ENCODE measurements around the gene PCDHGC3.

Gene PCDHGC3

DNA sequence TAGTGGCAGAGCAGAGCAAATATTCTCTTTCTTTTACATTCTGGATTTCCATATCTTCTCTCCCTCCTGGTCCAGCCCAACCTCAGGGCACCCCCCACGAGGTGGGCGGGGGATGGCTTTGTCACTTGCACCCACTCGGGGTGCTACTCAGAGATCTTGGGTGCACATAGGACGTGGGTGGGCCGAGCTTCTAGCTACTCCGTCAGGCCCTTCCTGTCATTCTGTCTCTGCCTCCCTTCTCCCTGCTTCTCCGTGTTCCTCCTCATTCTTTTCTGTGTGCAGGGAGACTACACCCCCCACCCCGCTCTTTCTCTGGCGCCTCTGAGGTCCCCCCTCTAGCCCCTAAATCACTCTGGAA is 32.7 kb downstream of the PCDHGC3 start:
- no peak for DNase-seq (ENCODE audit: low read depth in 2 of 2)

GRCh38 chr5:141508798-141509611 is 33.2 kb downstream of the PCDHGC3 start:
- no peak for DNase-seq (ENCODE audit: low read depth in 2 of 2)

DNA sequence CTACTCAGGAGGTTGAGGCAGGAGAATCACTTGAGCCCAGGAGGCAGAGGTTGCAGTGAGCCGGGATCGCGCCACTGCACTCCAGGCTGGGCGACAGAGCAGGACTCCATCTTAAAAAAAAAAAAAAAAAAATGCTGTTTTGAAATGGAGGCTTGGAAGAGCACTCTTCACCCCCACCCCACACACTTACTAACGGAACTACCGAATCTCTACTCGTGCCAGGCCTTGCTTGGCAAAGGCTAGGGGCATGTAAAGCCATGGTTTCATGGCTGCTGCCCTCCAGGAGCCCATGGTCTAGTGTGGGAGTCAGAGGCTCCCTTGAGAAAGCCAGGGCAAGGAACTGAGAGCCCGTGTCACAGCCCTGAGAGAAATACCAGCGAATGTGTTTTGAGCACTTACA is 34.4 kb downstream of the PCDHGC3 start:
- no peak for DNase-seq (ENCODE audit: low read depth in 2 of 2)

- DNase-seq (ENCODE audit: low read depth in 2 of 2) = no peak
Measured at GRCh38 chr5:141510850-141511601, 35.3 kb downstream of the PCDHGC3 start.

- no peak for DNase-seq (ENCODE audit: low read depth in 2 of 2)
Measured at GRCh38 chr5:141511771-141512325, 36.1 kb downstream of the PCDHGC3 start.

DNA sequence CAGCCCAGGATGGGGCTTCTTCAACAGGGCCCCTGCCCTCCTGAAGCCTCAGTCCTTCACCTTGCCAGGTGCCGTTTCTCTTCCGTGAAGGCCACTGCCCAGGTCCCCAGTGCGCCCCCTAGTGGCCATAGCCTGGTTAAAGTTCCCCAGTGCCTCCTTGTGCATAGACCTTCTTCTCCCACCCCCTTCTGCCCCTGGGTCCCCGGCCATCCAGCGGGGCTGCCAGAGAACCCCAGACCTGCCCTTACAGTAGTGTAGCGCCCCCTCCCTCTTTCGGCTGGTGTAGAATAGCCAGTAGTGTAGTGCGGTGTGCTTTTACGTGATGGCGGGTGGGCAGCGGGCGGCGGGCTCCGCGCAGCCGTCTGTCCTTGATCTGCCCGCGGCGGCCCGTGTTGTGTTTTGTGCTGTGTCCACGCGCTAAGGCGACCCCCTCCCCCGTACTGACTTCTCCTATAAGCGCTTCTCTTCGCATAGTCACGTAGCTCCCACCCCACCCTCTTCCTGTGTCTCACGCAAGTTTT is 36.7 kb downstream of the PCDHGC3 start:
- DNase-seq (ENCODE audit: low read depth in 2 of 2) = peak; percentile 77 to 84

GRCh38 chr5:141512911-141513626 is 37.3 kb downstream of the PCDHGC3 start:
- peak in 1 of 2 donors; percentile 24 for DNase-seq (ENCODE audit: low read depth in 2 of 2)

DNA sequence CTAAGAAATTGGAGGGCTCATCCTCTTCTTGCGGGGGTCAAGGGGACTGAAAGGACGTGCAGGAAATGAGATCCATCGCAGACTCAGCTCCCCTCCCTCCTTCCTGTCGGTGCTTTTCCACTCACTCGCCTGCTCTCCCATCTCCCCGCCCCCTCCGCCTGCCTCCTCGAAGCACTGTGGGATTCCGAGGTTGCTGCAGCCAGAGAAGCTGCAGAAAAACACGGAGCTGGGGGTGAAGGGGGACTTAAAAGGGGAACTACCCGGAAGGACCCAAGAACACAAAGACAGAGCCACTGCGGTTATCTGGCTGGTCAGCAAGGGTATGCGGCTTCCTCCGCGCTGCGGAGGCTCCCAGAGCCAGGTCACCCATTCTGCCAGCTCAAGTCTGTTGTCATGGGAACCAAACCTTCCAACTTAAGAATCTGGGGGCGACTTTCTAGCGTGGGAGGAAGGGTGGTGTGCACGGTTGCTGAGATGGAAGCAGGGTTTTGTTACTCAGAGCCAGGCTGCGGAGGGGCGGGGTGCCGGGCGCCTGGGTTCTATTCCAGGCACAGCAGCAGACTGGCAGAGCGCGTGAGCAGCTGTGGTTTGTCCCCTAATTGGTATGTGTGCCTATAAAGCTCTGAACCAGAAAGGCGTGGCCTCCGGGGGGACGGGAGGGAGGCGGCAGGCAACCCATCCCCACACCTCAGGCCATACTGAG is 38.0 kb downstream of the PCDHGC3 start:
- peak; percentile 63 to 65 for DNase-seq (ENCODE audit: low read depth in 2 of 2)

GRCh38 chr5:141514330-141515133 is 38.8 kb downstream of the PCDHGC3 start:
- no peak for DNase-seq (ENCODE audit: low read depth in 2 of 2)

DNA sequence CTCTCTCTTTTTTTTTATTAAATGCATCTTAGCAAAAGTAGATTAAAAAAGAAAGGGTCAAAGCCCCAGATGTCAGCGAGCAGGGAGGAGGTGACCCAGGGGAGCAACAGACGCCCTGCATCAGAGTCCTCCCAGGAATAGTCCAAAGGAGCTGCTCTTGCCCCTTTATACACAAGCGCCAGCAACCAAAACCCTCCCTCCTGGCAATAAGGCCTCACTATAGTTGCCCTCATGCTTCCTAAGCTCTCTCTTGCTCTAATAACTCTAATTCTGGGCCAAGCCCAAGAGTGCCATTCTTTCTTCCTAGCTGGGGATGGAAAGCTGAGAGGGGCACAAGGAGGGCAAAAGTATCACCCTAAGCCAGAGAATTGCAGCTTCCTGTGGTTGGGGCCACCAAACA is 39.4 kb downstream of the PCDHGC3 start:
- DNase-seq (ENCODE audit: low read depth in 2 of 2) = no peak

GRCh38 chr5:141515946-141516671 is 40.3 kb downstream of the PCDHGC3 start:
- no peak for DNase-seq (ENCODE audit: low read depth in 2 of 2)

DNA sequence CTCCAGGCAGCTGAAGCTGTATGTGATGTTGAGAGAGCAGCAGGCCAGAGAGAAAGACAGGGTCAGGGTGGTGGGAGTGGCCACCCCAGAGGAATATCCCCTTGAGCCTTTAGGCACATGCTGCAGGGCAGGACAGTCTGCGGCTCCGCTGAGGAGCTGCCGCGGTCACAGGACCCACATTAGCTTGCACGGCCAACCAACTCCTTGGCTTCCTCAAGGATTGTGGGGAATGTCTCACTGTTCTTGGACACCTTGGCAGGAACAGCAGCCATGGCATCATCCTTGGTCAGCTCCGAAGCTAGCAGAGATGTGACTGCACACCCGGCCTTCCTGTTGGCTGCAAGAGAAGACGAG is 40.9 kb downstream of the PCDHGC3 start:
- DNase-seq (ENCODE audit: low read depth in 2 of 2) = no peak

- DNase-seq (ENCODE audit: low read depth in 2 of 2) = no peak
Measured at GRCh38 chr5:141517312-141517711, 41.5 kb downstream of the PCDHGC3 start.

DNA sequence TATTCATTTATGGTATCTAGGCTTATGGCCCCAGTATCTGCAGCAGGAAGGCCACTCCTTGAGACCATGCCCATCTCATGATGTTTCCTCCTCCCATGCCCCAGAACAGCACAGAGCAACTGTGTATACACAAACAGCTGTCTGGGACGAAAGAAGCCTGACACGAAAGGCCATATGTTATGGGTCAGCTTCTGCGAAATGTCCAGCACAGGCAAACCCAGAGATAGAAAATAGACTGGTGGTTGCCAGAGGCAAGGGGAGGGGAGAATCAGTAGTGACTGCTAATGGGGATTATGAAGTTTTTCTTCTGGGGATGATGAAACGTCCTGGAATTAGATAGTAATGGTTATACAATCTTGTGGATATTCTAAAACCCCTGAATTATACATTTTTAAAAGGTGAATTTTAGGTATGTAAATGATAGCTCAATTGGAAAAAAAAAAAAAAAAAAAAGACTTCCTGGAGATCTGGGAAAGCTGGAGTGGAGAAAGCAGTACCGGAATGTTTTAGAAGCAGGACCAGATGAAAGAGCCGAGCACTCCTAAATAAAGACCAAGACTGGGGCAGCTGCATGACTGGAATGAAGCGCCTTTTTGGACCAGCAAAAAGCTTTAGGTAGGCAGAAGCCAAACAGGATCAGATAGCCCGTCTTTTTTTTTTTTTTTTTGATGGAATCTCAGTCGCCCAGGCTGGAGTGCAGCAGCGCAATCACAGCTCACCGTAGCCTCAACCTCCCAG is 42.3 kb downstream of the PCDHGC3 start:
- DNase-seq (ENCODE audit: low read depth in 2 of 2) = no peak

DNA sequence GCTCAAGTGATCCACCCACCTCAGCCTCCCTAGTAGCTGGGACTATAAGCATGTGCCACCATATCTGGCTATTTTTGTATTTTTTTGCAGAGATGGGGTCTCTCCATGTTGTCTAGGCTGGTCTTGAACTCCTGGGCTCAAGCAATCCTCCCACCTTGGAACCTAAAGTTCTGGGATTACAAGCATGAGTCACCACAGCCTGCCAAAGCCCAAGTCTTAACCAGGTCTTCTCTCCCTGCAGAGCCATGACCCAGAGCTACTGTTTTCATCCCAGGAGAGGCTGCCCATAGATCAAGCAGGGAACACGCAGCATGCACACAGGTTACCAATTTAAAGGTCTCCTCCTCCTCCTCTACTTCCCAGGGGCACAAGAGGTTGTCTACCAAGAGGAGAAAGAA is 42.9 kb downstream of the PCDHGC3 start:
- no peak for DNase-seq (ENCODE audit: low read depth in 2 of 2)

DNA sequence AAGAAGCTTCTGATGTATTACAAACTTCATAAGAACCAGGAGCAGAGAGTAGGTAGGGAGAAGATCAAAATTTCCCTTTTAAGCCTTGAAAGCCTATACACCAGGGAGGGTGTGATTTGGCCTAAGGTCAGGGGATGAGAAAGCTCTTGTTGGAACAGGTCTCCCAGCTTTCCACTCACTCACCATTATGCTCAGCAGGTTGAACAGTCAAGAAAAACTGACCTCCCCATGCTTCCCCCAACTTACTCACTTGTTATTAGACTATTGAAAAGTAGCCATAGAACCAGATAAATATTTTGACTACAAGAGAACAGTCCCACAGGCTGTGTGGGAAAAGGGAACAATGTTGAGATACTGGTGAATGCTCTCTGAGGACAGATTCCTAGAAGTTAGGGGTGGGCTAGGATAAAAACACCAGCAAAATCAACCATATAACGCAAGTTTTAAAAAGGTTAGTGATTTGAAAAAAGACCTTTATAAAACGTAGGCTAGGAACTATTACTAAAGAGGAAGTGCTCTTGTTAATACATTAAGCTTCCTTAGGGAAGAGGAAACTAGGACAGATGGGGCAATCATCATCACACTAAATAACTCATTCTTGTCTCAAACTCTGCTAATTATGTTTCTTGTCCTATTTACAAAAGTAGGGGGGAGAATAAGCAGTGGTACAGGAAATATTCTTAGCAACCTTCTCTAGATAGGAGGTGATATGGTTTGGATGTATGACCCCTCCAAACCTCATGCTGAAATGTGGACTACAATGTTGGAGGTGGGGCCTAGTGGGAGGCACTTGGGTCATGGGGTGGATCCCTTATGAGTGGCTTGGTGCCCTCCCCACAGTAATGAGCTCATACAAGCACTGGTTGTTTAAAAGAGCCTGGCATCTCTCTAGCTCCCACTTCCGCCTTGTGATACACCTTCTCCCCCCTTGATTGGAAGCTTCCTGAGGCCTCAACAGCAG is 44.1 kb downstream of the PCDHGC3 start:
- DNase-seq (ENCODE audit: low read depth in 2 of 2) = no peak

- DNase-seq (ENCODE audit: low read depth in 2 of 2) = no peak
Measured at GRCh38 chr5:141521244-141521781, 45.5 kb downstream of the PCDHGC3 start.

DNA sequence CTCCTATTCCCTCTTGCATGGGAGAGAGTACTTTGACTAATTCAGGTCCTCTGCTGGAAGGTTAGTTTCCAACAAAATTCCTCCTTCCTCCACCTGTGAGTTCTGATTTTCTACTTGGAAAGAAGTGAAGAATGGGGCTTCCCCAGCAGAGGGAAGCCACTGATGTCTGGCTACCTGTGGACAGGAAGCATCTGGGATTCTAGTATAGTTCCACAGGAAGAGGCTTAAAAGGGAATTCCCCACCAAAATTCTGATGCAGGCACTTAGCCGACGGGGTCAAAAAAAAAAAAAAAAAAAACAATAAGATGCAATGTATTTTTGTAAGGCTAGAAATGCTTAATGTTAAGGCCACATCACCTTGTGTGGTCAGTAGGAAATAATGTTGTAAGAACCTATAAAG is 46.5 kb downstream of the PCDHGC3 start:
- no peak for DNase-seq (ENCODE audit: low read depth in 2 of 2)

Data from stimulated activated CD4-positive, alpha-beta T cell treated with anti-CD3 and anti-CD28 coated beads, Interleukin-1b, Interleukin-23, amount 100 ng/mL, for 4 hours (primary cell).